Panc1 (cell line): ENCODE measurements around the gene TEF.

Source experiments
- POLR2AphosphoS5 ChIP-seq: IDR thresholded peaks from 2 replicates; pipeline ENCODE4 v1.6.1; 2012; ENCODE audit warnings: mild to moderate bottlenecking, low read depth, low read length, moderate library complexity
- SIN3A ChIP-seq: IDR thresholded peaks from 2 replicates; pipeline ENCODE4 v1.6.1; 2012; ENCODE audit warnings: low read depth, mild to moderate bottlenecking, low read length, moderate library complexity, borderline replicate concordance; ENCODE audit not compliant: insufficient read depth
- TCF7L2 ChIP-seq: IDR thresholded peaks from 2 replicates; pipeline ENCODE4 v1.6.1; 2011; ENCODE audit warnings: mild to moderate bottlenecking, low read depth, low read length, inconsistent platforms
- TF ChIP-seq, protein P1 (sequence below): fragments of 450-650 bp; IDR thresholded peaks from 2 replicates; pipeline ENCODE4 v1.5.1; 2017; ENCODE audit warnings: mild to moderate bottlenecking
- TF ChIP-seq, protein P2 (sequence below), 2 experiments: IDR thresholded peaks; 2 replicates each; pipeline ENCODE4 v1.6.1; 2011 to 2012; ENCODE audit warnings: low read depth in 2 of 2, control low read depth in 1 of 2, low read length in 1 of 2, mild to moderate bottlenecking in 1 of 2, moderate library complexity in 1 of 2; ENCODE audit not compliant: insufficient read depth in 1 of 2

DNA sequence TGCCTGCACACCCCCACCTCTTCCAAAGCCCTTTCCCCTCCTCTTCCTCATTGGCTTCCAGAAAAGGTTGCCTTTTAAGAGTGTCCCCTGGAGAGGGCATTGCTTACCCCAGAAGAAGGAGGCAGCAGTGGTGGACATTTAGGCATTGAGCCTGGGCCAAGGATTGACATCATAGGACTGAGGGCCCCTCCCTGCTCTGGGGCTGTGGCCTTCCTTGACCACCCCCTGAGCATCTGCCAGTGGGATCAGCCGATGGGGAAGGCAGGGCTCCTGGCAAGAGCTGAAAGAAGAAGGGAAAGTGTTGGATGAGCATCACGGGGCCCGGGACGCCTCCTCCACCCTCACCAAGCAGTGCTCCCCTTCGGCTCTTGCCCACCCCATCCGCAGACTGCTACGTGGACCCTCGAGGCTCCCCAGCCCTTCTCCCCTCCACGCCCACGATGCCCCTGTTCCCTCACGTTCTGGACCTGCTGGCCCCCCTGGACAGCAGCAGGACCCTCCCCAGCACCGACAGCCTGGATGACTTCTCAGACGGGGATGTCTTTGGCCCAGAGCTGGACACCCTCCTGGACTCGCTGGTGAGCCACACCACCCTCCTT is 43.0 kb upstream of the TEF start:
- TF ChIP-seq, protein P1, sequence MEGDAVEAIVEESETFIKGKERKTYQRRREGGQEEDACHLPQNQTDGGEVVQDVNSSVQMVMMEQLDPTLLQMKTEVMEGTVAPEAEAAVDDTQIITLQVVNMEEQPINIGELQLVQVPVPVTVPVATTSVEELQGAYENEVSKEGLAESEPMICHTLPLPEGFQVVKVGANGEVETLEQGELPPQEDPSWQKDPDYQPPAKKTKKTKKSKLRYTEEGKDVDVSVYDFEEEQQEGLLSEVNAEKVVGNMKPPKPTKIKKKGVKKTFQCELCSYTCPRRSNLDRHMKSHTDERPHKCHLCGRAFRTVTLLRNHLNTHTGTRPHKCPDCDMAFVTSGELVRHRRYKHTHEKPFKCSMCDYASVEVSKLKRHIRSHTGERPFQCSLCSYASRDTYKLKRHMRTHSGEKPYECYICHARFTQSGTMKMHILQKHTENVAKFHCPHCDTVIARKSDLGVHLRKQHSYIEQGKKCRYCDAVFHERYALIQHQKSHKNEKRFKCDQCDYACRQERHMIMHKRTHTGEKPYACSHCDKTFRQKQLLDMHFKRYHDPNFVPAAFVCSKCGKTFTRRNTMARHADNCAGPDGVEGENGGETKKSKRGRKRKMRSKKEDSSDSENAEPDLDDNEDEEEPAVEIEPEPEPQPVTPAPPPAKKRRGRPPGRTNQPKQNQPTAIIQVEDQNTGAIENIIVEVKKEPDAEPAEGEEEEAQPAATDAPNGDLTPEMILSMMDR, result no peak
- TF ChIP-seq, protein P2, sequence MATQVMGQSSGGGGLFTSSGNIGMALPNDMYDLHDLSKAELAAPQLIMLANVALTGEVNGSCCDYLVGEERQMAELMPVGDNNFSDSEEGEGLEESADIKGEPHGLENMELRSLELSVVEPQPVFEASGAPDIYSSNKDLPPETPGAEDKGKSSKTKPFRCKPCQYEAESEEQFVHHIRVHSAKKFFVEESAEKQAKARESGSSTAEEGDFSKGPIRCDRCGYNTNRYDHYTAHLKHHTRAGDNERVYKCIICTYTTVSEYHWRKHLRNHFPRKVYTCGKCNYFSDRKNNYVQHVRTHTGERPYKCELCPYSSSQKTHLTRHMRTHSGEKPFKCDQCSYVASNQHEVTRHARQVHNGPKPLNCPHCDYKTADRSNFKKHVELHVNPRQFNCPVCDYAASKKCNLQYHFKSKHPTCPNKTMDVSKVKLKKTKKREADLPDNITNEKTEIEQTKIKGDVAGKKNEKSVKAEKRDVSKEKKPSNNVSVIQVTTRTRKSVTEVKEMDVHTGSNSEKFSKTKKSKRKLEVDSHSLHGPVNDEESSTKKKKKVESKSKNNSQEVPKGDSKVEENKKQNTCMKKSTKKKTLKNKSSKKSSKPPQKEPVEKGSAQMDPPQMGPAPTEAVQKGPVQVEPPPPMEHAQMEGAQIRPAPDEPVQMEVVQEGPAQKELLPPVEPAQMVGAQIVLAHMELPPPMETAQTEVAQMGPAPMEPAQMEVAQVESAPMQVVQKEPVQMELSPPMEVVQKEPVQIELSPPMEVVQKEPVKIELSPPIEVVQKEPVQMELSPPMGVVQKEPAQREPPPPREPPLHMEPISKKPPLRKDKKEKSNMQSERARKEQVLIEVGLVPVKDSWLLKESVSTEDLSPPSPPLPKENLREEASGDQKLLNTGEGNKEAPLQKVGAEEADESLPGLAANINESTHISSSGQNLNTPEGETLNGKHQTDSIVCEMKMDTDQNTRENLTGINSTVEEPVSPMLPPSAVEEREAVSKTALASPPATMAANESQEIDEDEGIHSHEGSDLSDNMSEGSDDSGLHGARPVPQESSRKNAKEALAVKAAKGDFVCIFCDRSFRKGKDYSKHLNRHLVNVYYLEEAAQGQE (IDR thresholded peaks at IDR 0.05; ENCODE audit: insufficient read depth in 1 of 2, low read depth in 2 of 2, low read length in 1 of 2), result no peak
- TF ChIP-seq TCF7L2 (no peak), POLR2AphosphoS5 (no peak), SIN3A (no peak)
